HepG2 (cell line): Measurements from ENCODE around the gene MBD4. TPM values are rescaled to one million over a fixed set of nuclear protein-coding genes. Genes with fewer than 3 reads are reported as not detected.

Experiments
- EED ChIP-seq: sonication (generic); formaldehyde crosslinking; IDR thresholded peaks from 2 replicates; pipeline ENCODE4 v1.5.0; 2020; ENCODE audit warnings: mild to moderate bottlenecking, missing genetic modification reagents
- FOXK1 ChIP-seq: sonication (generic); formaldehyde crosslinking; IDR thresholded peaks from 2 replicates; pipeline ENCODE4 v1.4.0; 2020; ENCODE audit warnings: low read depth, missing genetic modification reagents, borderline replicate concordance
- JUN ChIP-seq: sonication (generic); formaldehyde crosslinking; IDR thresholded peaks from 2 replicates; pipeline ENCODE4 v1.4.0; 2020; ENCODE audit warnings: mild to moderate bottlenecking, missing genetic modification reagents
- JUND ChIP-seq: sonication (generic); formaldehyde crosslinking; IDR thresholded peaks from 2 replicates; pipeline ENCODE4 v1.8.0; 2022; ENCODE audit warnings: mild to moderate bottlenecking, missing genetic modification reagents
- KAT7 ChIP-seq: IDR thresholded peaks from 2 replicates; pipeline ENCODE4 v1.6.1; 2018; ENCODE audit warnings: borderline replicate concordance, missing compliant biosample characterization
- MAFG ChIP-seq: sonication (generic); formaldehyde crosslinking; IDR thresholded peaks from 2 replicates; pipeline ENCODE4 v1.5.1; 2020; ENCODE audit warnings: mild to moderate bottlenecking, missing genetic modification reagents
- MLXIP ChIP-seq: sonication (generic); formaldehyde crosslinking; IDR thresholded peaks from 2 replicates; pipeline ENCODE4 v1.9.0; 2021; ENCODE audit warnings: missing genetic modification reagents, borderline replicate concordance
- NFYC ChIP-seq: IDR thresholded peaks from 2 replicates; pipeline ENCODE4 v1.6.1; 2016; ENCODE audit warnings: missing genetic modification reagents, missing compliant biosample characterization
- RORA ChIP-seq: sonication (generic); formaldehyde crosslinking; IDR thresholded peaks from 2 replicates; pipeline ENCODE4 v1.5.0; 2020; ENCODE audit warnings: mild to moderate bottlenecking, missing genetic modification reagents, moderate library complexity
- SUZ12 ChIP-seq: fragments of 150-350 bp; IDR thresholded peaks from 2 replicates; pipeline ENCODE4 v1.6.1; 2014; ENCODE audit warnings: low read depth, low read length
- TEAD3 ChIP-seq: optimal IDR thresholded peaks from 2 replicates; pipeline ENCODE3; 2016; ENCODE audit warnings: borderline replicate concordance
- USF2 ChIP-seq, 2 experiments: sonication (generic) in 1 of 2; formaldehyde crosslinking in 1 of 2; IDR thresholded peaks; 2 replicates each; pipeline versions ENCODE4 v1.5.1 to v1.6.1; 2011 to 2020; ENCODE audit warnings: borderline replicate concordance in 1 of 2, low read depth in 1 of 2, low read length in 1 of 2, mild to moderate bottlenecking in 1 of 2, missing genetic modification reagents in 1 of 2, moderate library complexity in 1 of 2
- ZBTB1 ChIP-seq: sonication (generic); formaldehyde crosslinking; IDR thresholded peaks from 2 replicates; pipeline ENCODE4 v1.4.0; 2020; ENCODE audit warnings: missing genetic modification reagents, borderline replicate concordance
- ZFP62 ChIP-seq: sonication (generic); formaldehyde crosslinking; IDR thresholded peaks from 2 replicates; pipeline ENCODE4 v1.4.0; 2020; ENCODE audit warnings: missing genetic modification reagents
- ZFP91 ChIP-seq: sonication (generic); formaldehyde crosslinking; IDR thresholded peaks from 2 replicates; pipeline ENCODE4 v1.9.0; 2022; ENCODE audit warnings: missing genetic modification reagents, mild to moderate bottlenecking, borderline replicate concordance
- ZNF230 ChIP-seq: sonication (generic); formaldehyde crosslinking; IDR thresholded peaks from 2 replicates; pipeline ENCODE4 v1.4.0; 2020; ENCODE audit warnings: mild to moderate bottlenecking, missing genetic modification reagents
- ZNF567 ChIP-seq: sonication (generic); formaldehyde crosslinking; IDR thresholded peaks from 2 replicates; pipeline ENCODE4 v1.8.1; 2023; ENCODE audit warnings: mild to moderate bottlenecking, missing genetic modification reagents, borderline replicate concordance
- ZNF780A ChIP-seq: sonication (generic); formaldehyde crosslinking; IDR thresholded peaks from 2 replicates; pipeline ENCODE4 v1.8.0; 2022; ENCODE audit warnings: mild to moderate bottlenecking, missing genetic modification reagents, moderate library complexity
- polyA plus RNA-seq, 8 experiments: library from polyadenylated mRNA; depleted of rRNA in 3 of 8; stranded (reverse) in 7 of 8; unstranded in 1 of 8; fragments of >200 nt; fragmentation: Illumina TruSeq in 4 of 8; extraction: Trizol in 4 of 8; gene quantifications; 2 replicates each; pipeline versions ENCODE4 v1.2.1 to v1.2.3, GENCODE V29; 2011 to 2016; ENCODE audit warnings: low read depth in 4 of 8, missing spikeins in 1 of 8, mixed read lengths in 1 of 8; ENCODE audit not compliant: insufficient read depth in 1 of 8
- total RNA-seq, 5 experiments: library from RNA; depleted of rRNA; stranded (reverse); fragments of >200 nt; fragmentation: Illumina TruSeq; extraction: Trizol; gene quantifications; 2 replicates each; pipeline ENCODE4 v1.2.3, GENCODE V29; 2016; ENCODE audit warnings: low read depth in 1 of 5
- TF ChIP-seq, protein P1 (sequence below): sonication (generic); formaldehyde crosslinking; IDR thresholded peaks from 2 replicates; pipeline ENCODE4 v1.8.0; 2022; ENCODE audit warnings: mild to moderate bottlenecking, missing genetic modification reagents
- TF ChIP-seq, protein P2 (sequence below): sonication (generic); formaldehyde crosslinking; IDR thresholded peaks from 2 replicates; pipeline ENCODE4 v1.5.0; 2020; ENCODE audit warnings: mild to moderate bottlenecking, low read depth, missing genetic modification reagents, borderline replicate concordance

Gene MBD4
- total and polyA plus RNA-seq, 2 of the 13 experiments (the other 11 are each of a cell fraction or from before 2014, with no cell fraction given) = 14.9 to 25.3 TPM

DNA sequence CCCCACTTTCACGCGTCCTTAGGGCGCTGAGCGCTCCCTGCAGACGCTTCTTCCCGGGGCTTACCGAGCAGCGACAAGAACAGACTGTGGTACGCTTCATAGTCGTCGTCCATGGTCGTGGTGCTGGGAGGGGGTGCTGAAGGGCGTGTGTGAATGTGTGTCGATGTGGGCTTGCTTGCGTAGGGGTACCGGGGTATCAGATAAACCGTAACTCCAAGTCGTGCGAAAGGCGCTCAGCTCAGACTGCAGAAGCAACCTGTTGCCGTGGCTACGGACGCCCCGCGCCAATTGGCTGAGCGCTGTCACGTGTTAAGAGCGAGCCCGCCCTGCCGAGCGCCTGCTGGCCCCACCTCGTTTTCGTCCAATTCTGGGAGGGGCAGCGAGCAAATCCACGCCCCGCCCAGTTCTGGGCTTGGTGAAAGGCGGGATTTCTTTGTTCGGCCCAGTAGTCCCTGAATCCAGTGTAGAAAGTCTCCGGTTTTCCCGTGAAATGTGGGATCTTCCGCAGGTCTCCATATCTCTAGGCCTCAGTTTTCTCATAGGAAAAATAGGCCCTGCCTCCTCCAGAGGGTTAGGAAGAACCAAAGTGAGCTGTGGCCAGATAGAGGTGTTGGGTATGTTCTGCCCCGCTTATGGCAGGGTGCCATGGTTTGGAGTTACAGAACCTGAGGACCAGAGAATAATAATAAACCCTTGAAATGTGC lies 11.2 kb downstream of the MBD4 start, which contains the start of gene EFCAB12 (continued):
- TF ChIP-seq, protein P1, sequence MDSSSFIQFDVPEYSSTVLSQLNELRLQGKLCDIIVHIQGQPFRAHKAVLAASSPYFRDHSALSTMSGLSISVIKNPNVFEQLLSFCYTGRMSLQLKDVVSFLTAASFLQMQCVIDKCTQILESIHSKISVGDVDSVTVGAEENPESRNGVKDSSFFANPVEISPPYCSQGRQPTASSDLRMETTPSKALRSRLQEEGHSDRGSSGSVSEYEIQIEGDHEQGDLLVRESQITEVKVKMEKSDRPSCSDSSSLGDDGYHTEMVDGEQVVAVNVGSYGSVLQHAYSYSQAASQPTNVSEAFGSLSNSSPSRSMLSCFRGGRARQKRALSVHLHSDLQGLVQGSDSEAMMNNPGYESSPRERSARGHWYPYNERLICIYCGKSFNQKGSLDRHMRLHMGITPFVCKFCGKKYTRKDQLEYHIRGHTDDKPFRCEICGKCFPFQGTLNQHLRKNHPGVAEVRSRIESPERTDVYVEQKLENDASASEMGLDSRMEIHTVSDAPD (CRISPR knock-in tag) = no peak
- TF ChIP-seq NFYC (CRISPR knock-in tag) (peak; percentile 92), ZFP91 (CRISPR knock-in tag) (peak; percentile 69; the same call in 1 of the 2 replicates), ZFP62 (CRISPR knock-in tag) (0 out of 2 replicates have a peak, but pooled peaks have one; percentile 49), JUND (no peak), MAFG (no peak), RORA (no peak), ZBTB1 (CRISPR knock-in tag) (no peak), SUZ12 (no peak), KAT7 (CRISPR knock-in tag) (no peak), ZNF230 (CRISPR knock-in tag) (0 out of 2 replicates have a peak, but pooled peaks have one; percentile 65), TEAD3 (CRISPR knock-in tag) (no peak), MLXIP (CRISPR knock-in tag) (no peak), EED (peak; percentile 84; the same call in 1 of the 2 replicates), FOXK1 (CRISPR knock-in tag) (no peak), USF2 (IDR thresholded peaks at IDR 0.05; ENCODE audit: low read depth, low read length) (peak; percentile 82), USF2 (CRISPR knock-in tag; IDR thresholded peaks at IDR 0.05; ENCODE audit: borderline replicate concordance) (peak; percentile 94; the same call in 1 of the 2 replicates), JUN (CRISPR knock-in tag) (no peak), ZNF567 (CRISPR knock-in tag) (no peak), ZNF780A (CRISPR knock-in tag) (no peak)
- TF ChIP-seq, protein P2, sequence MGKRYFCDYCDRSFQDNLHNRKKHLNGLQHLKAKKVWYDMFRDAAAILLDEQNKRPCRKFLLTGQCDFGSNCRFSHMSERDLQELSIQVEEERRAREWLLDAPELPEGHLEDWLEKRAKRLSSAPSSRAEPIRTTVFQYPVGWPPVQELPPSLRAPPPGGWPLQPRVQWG = no peak
